A549 (cell line): ENCODE results near the gene ST6GALNAC1.

ENCODE experiments used
- CTCF ChIP-seq: fragments of >200 bp; sonication (Bioruptor Twin); formaldehyde crosslinking; IDR thresholded peaks from 3 replicates; pipeline ENCODE4 v1.5.1; 2016
- EHMT2 ChIP-seq: fragments of 200-600 bp; sonication (generic); IDR thresholded peaks from 2 replicates; pipeline ENCODE4 v1.6.1; 2016; ENCODE audit warnings: antibody characterized with exemption, low read depth, mild to moderate bottlenecking, moderate library complexity
- FOSL2 ChIP-seq, 2 experiments: fragments of 450-650 bp in 1 of 2; fragments of >200 bp in 1 of 2; sonication (Bioruptor Twin) in 1 of 2; formaldehyde crosslinking; IDR thresholded peaks; 2 replicates each; pipeline versions ENCODE4 v1.5.0 to v1.6.1; 2016 to 2020; ENCODE audit warnings: mild to moderate bottlenecking in 1 of 2, moderate library complexity in 1 of 2
- HDAC2 ChIP-seq: fragments of 200-600 bp; sonication (generic); IDR thresholded peaks from 2 replicates; pipeline ENCODE4 v1.6.1; 2016
- JUN ChIP-seq, 2 experiments: fragments of >200 bp; sonication (Bioruptor Twin); formaldehyde crosslinking; IDR thresholded peaks; 2 replicates in 1 of 2; 3 replicates in 1 of 2; pipeline ENCODE4 v1.6.1; 2016 to 2017
- MYC ChIP-seq: IDR thresholded peaks from 2 replicates; pipeline ENCODE4 v1.6.1; 2012; ENCODE audit warnings: mild to moderate bottlenecking, inconsistent platforms, low read length, improper control_type of control experiment, borderline replicate concordance
- PBX3 ChIP-seq: IDR thresholded peaks from 2 replicates; pipeline ENCODE4 v1.6.1; 2012
- POLR2A ChIP-seq: IDR thresholded peaks from 2 replicates; pipeline ENCODE4 v1.6.1; 2012; ENCODE audit warnings: mild to moderate bottlenecking, low read length
- POLR2AphosphoS2 ChIP-seq: conservative IDR thresholded peaks from 2 replicates; pipeline ENCODE4 v1.6.1; 2012; ENCODE audit warnings: low read length, improper control_type of control experiment, inconsistent platforms
- SMC3 ChIP-seq: fragments of >200 bp; sonication (Bioruptor Twin); formaldehyde crosslinking; IDR thresholded peaks from 3 replicates; pipeline ENCODE4 v1.6.1; 2018; ENCODE audit warnings: inconsistent platforms

GRCh38 chr17:76635039-76635438 is 8.5 kb downstream of the ST6GALNAC1 start:
- no peak for TF ChIP-seq CTCF
- TF ChIP-seq POLR2A, result no peak
- no peak for TF ChIP-seq PBX3
- no peak for TF ChIP-seq JUN (IDR thresholded peaks at IDR 0.05)
- TF ChIP-seq MYC, result no peak
- no peak for TF ChIP-seq FOSL2 (IDR thresholded peaks at IDR 0.05)
- TF ChIP-seq FOSL2 (CRISPR knock-in tag; IDR thresholded peaks at IDR 0.05), result no peak
- TF ChIP-seq HDAC2, result no peak
- TF ChIP-seq POLR2AphosphoS2, result no peak
- TF ChIP-seq EHMT2, result no peak
- no peak for TF ChIP-seq SMC3
